ENCODE data around the gene OLAH.
"Not testable (repeated sequence)": the region's sequence is repeated elsewhere in the genome, so short reads cannot be mapped to it uniquely, and the experiment has no call there.

Gene OLAH

GRCh38 chr10:15043674-15044073 is at the start of gene OLAH:
TSS of gene OLAH (plus strand) at chr10:15043943. CDS start at chr10:15047289, 3,346 bp downstream.
- DNase-seq = no peak

DNA sequence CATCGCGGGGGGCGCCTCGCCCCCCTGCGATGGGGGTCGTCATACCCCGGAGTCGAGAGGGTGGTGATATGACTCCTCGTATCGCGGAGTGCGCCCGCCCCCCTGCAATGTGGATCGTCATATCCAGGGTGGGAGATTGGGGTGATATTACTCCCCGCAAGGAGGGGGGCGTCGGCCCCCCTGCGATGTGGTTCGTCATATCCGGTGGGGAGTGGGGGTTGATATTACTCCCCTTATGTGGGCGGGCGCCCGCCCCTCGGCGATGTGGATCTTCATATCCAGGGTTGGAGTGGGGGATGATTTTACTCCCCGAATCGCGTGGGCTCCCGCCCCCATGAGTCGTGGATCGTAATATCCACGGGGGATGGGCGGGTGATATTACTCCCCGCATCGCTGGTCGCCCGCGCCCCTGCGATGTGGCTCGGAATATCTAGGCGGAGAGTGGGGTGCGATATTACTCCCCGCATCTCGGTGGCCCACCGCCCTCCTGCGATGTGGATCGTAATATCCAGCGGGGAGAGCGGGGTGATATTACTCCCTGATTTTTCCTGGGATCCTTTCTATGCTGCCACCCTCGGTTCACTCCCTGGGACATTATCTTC is 47.7 kb upstream of the OLAH start:
- no peak for DNase-seq

DNA sequence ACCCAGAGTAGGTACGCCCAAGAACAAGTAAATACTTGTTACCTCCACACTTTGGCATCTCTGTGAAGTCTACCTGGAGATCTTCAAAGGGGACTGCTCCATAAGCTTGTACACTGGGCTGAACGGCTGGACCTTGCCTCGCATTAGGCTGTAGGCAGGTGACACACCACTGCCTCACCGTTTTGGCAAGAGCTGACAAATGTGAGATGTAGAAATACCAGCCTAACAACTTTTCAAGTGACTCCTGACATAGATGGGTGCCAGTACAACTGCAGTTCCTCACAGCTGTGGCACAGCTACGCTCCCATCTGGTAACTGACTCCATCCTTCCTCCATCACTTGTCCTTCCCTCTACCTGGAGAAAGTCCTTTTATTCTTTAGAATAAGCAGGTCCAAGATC is 30.2 kb upstream of the OLAH start:
- not testable (repeated sequence) for DNase-seq

- no peak for DNase-seq
Observed at GRCh38 chr10:15015451-15015850, 28.3 kb upstream of the OLAH start.

GRCh38 chr10:15020966-15021365 is 22.8 kb upstream of the OLAH start:
- DNase-seq = not testable (repeated sequence)

DNA sequence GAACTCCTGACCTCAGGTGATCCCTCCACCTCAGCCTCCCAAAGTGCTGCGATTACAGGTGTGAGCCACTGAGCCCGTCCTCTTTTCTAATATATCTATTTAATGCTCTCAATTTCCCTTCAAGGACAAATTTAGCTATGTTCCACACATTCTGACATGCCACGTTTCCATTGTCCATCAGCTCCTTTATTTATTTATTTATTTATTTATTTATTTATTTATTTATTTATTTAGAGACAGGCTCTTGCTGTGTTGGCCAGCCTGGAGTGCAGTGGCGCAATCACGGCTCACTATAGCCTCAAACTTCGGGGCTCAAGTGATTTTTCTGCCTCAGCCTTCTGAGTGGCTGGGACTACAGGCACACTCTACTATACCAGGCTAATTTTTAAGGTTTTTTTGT is 20.7 kb upstream of the OLAH start:
- DNase-seq = not testable (repeated sequence)

- DNase-seq = not testable (repeated sequence)
Observed at GRCh38 chr10:15024017-15025004, 19.4 kb upstream of the OLAH start.

GRCh38 chr10:15025040-15025439 is 18.7 kb upstream of the OLAH start:
- DNase-seq = not testable (repeated sequence)

DNA sequence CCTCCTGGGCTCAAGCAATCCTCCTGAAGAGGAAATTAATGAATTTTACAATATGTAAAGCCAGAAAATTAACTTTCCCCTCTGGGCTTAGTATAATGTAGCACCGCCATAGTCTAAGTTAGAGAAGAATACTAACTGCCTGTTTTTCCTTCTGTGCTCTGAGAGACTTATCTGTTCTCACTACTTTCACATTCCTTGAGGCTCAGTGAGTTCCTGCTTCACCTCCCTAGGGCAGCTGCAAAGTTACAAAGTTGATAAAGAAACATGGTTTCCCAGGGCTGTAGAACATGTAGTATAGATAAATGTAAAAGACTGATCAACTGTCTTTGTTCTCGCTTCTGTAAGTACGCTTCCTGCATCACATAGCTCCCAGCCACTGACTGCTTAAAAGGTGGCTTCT is 16.0 kb upstream of the OLAH start:
- no peak for DNase-seq

GRCh38 chr10:15035385-15036301 is 8.1 kb upstream of the OLAH start:
- DNase-seq = peak; percentile 31

GRCh38 chr10:15037691-15038090 is 6.1 kb upstream of the OLAH start:
- no peak for DNase-seq

- no peak for DNase-seq
Observed at GRCh38 chr10:15038416-15038815, 5.3 kb upstream of the OLAH start.

DNA sequence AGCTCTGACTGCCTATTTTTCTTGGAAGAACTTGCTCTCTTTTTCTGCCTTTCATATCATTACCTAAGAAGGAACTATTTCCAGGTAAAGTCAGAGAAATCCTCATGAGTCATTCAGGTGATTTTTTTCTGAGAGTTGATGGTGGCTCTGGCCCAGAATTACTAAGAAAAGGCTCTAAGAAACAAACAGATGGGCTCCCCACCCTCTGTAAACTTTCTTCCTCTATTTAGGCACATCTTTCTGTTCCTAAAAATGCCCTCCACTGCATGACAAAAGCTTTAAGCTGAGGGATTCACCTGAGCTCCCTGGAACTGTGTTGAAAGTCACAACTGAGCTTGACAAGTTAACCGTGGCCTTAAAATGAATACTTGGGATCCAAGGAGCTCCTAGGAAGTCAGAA is 1.6 kb downstream of the OLAH start:
- no peak for DNase-seq

GRCh38 chr10:15046626-15047025 is 2.9 kb downstream of the OLAH start:
- DNase-seq = no peak

DNA sequence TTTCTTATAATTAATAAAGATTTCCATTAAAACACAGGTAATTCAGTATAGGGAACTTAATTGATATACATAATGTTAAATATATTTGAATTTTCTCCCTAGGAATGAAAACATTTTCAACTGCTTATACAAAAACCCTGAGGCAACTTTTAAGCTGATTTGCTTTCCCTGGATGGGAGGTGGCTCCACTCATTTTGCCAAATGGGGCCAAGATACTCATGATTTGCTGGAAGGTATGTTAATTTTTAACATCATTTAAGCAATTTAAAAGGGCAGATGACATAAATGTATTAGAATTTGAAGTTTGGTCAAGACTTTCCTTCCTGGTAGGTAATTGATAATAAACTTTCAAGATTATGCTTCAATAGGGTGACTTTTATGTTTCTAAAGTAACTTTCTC is 5.8 kb downstream of the OLAH start:
- no peak for DNase-seq

DNA sequence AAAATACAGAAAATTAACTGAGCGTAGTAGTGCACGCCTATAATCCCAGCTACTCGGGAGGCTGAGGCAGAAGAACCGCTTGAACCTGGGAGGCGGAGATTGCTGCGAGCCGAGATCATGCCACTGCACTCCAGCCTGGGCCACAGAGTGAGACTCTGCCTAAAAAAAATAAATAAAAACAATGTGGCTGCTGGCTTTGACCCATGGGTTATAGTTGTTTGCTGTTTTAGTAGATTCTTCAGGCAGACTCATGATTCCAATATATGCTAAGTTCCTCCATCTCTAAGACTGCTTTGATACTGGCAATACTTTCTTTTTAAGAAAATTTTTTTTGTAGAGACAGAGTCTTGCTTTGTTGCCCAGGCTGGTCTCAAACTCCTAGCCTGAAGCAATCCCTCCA is 8.4 kb downstream of the OLAH start:
- no peak for DNase-seq

DNA sequence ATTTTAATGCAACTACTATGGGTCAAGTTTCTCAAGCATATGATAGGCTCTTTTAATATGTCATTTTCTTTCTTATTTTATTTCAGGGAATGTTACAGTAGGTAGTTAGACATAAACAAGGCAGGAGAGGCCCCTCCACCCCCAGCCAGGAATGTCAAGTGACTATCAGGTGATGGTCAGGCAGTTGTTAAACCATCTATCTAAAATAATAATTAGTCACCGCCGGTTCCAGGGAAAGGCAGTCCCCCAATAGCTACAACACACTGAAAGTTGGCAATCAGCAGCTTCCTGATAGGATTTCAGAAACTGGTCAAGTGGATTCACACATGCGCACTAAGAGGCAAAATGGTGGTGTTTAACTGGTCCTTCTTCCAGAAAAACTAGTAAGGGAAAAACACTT is 9.3 kb downstream of the OLAH start:
- DNase-seq = no peak

DNA sequence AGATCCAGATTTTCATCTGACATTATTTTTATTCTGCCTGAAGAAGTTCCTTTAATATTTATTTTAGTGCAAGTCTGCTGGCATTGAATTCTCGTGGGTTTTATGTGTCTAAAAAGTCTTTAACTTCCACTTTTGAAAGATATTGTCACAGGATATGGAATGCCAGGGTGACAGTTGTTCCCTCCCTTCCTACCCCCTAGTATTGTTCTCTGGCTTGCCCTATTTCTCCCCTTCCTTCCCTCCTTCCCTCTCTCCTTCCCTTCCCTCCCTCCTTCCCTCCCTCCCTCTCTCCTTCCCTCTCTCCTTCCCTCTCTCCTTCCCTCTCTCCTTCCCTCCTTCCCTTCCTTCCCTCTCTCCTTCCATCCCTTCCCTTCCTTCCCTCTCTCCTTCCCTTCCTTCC is 14.9 kb downstream of the OLAH start:
- DNase-seq = no peak

DNA sequence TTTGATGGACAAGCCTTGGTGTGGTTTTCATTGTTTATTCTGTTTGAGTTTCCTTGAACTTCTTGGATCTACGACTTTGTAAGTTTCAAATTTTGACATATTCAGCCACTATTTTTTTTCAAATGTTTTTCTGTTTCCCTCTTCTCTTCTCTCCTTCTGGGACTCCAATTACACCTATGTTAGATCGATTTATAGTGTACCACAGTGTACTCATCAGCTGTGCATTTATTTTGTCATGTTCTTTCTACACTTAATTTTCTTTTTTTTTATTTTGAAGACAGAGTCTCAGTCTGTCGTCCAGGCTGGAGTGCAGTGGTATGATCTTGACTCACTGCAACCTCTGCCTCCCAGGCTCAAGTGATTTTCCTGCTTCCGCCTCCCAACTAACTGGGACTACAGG is 16.2 kb downstream of the OLAH start:
- no peak for DNase-seq

DNA sequence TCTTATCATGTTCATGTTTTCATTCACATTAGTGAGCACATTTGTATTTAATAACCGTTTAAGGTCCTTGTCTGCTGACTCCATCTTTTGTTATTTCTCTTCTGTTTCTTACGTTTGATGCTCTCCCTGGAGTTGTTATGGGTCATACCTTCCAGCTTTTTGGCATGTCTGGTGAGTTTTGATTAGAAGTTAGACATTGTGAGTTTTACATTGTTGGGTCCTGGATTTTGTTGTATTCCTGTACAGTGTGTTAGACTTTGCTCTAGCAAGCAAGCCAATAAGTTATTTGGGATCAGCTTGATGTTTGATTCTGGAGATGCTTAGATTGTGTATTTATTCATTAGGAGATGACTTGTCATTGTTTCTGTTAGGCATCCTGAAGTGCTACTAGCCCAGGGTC is 16.9 kb downstream of the OLAH start:
- DNase-seq = no peak

GRCh38 chr10:15067154-15067553 is 23.4 kb downstream of the OLAH start:
- no peak for DNase-seq

GRCh38 chr10:15068802-15069201 is 25.1 kb downstream of the OLAH start:
- DNase-seq = peak; percentile 24

- DNase-seq = no peak
Observed at GRCh38 chr10:15069230-15069629, 25.5 kb downstream of the OLAH start.

Data from femur (tissue), 1 donor.